Superior temporal gyrus (tissue), 1 donor: ENCODE data around the gene HCAR2.
"Not testable (repeated sequence)": the region's sequence is repeated elsewhere in the genome, so short reads cannot be mapped to it uniquely, and the experiment has no call there.

Source experiments
- DNase-seq: peaks from one replicate; pipeline ENCODE4 v3.0.0-alpha.2; 2016; ENCODE audit errors: extremely low spot score

HCAR2 gene

GRCh38 chr12:122665759-122666158, 37.4 kb downstream of the HCAR2 start:
- no peak for DNase-seq

GRCh38 chr12:122665349-122665748, 37.8 kb downstream of the HCAR2 start:
- no peak for DNase-seq

GRCh38 chr12:122661938-122662337, 41.2 kb downstream of the HCAR2 start:
- DNase-seq = no peak

- DNase-seq = no peak
Measured at GRCh38 chr12:122661246-122661645, 41.9 kb downstream of the HCAR2 start.

- no peak for DNase-seq
Measured at GRCh38 chr12:122659579-122659978, 43.6 kb downstream of the HCAR2 start.

GRCh38 chr12:122656298-122656697, 46.9 kb downstream of the HCAR2 start:
- DNase-seq = no peak

- not testable (repeated sequence) for DNase-seq
Measured at GRCh38 chr12:122653291-122653690, 49.9 kb downstream of the HCAR2 start.

- no peak for DNase-seq
Measured at GRCh38 chr12:122651520-122652224, 51.5 kb downstream of the HCAR2 start.
